Osteoblast (primary cell): ENCODE measurements around the gene LRRC75B. TPM values are rescaled to one million over a fixed set of nuclear protein-coding genes. Genes with fewer than 3 reads are reported as not detected.

ENCODE experiments used
- DNase-seq: peaks from one replicate; pipeline ENCODE4 v3.0.0; 2011; ENCODE audit warnings: low spot score, mixed read lengths; ENCODE audit not compliant: insufficient read length; ENCODE audit errors: missing footprints
- H2AFZ ChIP-seq: 2 replicates; pipeline ENCODE4 v1.6.0; 2011; ENCODE audit warnings: mild to moderate bottlenecking, low read length
- H3K27ac ChIP-seq: 2 replicates; pipeline ENCODE4 v1.5.1; 2011; ENCODE audit warnings: mild to moderate bottlenecking, low read depth, low read length, moderate library complexity
- H3K27me3 ChIP-seq: 2 replicates; pipeline ENCODE4 v1.6.0; 2012; ENCODE audit warnings: mild to moderate bottlenecking, control low read depth, inconsistent platforms, low read length, moderate library complexity; ENCODE audit not compliant: insufficient read depth
- H3K36me3 ChIP-seq: 2 replicates; pipeline ENCODE4 v1.5.1; 2011; ENCODE audit warnings: mild to moderate bottlenecking, low read length, control low read depth, moderate library complexity; ENCODE audit not compliant: insufficient read depth
- H3K4me1 ChIP-seq: 2 replicates; pipeline ENCODE4 v1.5.1; 2011; ENCODE audit warnings: mild to moderate bottlenecking, low read length, control low read depth, moderate library complexity; ENCODE audit not compliant: insufficient read depth
- H3K4me2 ChIP-seq: 2 replicates; pipeline ENCODE4 v1.6.0; 2011; ENCODE audit warnings: mild to moderate bottlenecking, low read length; ENCODE audit not compliant: insufficient read depth
- H3K4me3 ChIP-seq: fragments of 200-600 bp; sonication (generic); 3 replicates; pipeline ENCODE4 v1.5.1; 2012; ENCODE audit warnings: mild to moderate bottlenecking, low read length, inconsistent platforms; ENCODE audit not compliant: insufficient read depth
- H3K79me2 ChIP-seq: 2 replicates; pipeline ENCODE4 v1.6.0; 2012; ENCODE audit warnings: mild to moderate bottlenecking, low read length, control low read depth, inconsistent platforms; ENCODE audit not compliant: insufficient read depth
- H3K9me3 ChIP-seq: 2 replicates; pipeline ENCODE4 v1.5.1; 2011; ENCODE audit warnings: low read depth, low read length, control low read depth
- H4K20me1 ChIP-seq: 2 replicates; pipeline ENCODE4 v1.6.0; 2012; ENCODE audit warnings: mild to moderate bottlenecking, low read length, control low read depth; ENCODE audit not compliant: insufficient read depth
- total RNA-seq: library from RNA; depleted of rRNA; stranded (reverse); fragments of >200 nt; gene quantifications from 2 replicates; pipeline ENCODE4 v1.2.3, GENCODE V29; 2012
- TF ChIP-seq, protein P1 (sequence below): IDR thresholded peaks from 2 replicates; pipeline ENCODE4 v1.5.1; 2011; ENCODE audit warnings: mild to moderate bottlenecking, low read depth, low read length, moderate library complexity; ENCODE audit errors: extremely low read depth

The LRRC75B gene
- total RNA-seq, 1 donor, result 5.1 TPM

DNA sequence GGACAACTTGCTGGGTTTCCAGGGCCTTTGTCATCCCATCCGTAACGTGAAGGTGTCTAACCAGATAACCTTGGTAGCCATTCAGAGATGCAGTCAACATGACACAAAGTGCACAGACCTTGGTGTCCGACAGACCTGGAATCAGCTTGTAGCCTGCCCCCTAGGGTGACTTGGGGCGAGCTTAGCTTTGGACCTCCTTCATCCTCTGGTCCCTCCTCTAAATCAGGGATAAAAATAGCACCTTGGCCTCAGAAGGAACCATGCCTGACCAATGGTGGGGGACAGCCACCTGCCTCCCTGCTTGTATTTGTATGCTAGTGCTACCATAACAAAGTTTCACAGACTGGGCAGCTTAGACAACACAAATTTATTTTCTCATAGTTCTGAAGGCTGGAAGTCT, 33.4 kb downstream of the LRRC75B start:
- Histone ChIP-seq H3K4me1 (peaks cover 11% of the 10 kb centered on the region), H3K4me3 (no peak overlapping the region), H4K20me1 (peaks cover 33% of the 10 kb centered on the region), H3K36me3 (peaks cover 41% of the 10 kb centered on the region), H3K4me2 (no peak overlapping the region), H2AFZ (no peak overlapping the region), H3K27me3 (no peaks in the 10 kb centered on the region), H3K9me3 (no peaks in the 10 kb centered on the region), H3K27ac (no peak overlapping the region), H3K79me2 (peaks cover 84% of the 10 kb centered on the region)
- no peak for DNase-seq
- TF ChIP-seq, protein P1, sequence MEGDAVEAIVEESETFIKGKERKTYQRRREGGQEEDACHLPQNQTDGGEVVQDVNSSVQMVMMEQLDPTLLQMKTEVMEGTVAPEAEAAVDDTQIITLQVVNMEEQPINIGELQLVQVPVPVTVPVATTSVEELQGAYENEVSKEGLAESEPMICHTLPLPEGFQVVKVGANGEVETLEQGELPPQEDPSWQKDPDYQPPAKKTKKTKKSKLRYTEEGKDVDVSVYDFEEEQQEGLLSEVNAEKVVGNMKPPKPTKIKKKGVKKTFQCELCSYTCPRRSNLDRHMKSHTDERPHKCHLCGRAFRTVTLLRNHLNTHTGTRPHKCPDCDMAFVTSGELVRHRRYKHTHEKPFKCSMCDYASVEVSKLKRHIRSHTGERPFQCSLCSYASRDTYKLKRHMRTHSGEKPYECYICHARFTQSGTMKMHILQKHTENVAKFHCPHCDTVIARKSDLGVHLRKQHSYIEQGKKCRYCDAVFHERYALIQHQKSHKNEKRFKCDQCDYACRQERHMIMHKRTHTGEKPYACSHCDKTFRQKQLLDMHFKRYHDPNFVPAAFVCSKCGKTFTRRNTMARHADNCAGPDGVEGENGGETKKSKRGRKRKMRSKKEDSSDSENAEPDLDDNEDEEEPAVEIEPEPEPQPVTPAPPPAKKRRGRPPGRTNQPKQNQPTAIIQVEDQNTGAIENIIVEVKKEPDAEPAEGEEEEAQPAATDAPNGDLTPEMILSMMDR, result no peak

DNA sequence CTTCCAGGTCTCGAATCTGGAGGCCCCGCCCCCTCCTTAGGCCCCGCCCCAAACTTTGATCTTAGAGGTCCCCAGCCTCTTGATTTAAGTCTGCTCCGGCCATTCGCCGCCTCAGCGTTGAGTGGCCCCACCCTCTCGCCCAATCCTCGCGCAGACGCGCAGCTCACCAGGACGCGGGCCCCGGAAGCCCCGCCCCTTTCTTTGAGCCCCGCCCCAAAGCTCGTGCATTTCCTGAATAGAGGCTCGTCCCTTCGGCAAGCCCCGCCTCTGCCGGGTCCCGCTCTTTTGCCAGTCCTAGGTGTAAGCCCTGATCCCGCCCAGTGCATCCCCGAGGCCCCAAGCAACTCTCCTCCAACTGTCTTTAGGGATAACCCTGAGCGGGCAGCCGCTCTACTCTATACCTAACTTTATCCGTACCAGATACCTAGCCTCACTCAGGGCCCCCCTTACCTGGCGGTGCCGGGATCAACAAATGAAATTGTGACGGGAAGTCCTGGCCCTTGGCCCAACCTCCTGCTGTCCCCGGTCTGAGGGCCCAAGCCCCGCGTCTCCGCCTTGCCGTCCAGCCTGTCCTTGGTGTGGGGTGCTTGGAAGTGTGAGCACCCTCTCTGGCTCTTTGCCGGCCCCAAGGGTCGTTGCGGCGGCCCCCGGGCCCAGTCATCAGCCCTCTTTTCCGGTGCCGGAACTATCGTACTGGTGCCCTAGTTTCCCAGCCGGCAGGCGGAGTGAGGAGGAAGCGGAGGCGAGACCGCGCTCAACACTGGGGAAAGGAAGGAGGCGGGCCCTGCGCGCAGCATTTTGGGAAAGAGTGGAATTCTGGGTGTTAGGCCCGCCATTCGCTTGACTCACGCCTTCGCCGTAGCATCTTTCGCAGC, 37.5 kb downstream of the LRRC75B start, which contains the start of gene SNRPD3:
SNRPD3 (plus strand) TSS at position 835 of the 875 bp plus-strand sequence. CDS start 1,676 bp downstream, outside the sequence.
- peak; percentile 99 for DNase-seq
- H3K4me2 ChIP-seq, result peak within 1 kb of the TSS; percentile 86
- H3K9me3 ChIP-seq, result no peaks in the 10 kb centered on the region
- peak within 1 kb of the TSS; percentile 89 for H3K27ac ChIP-seq
- peak within 1 kb of the TSS; percentile 94 for H2AFZ ChIP-seq
- peak within 1 kb of the TSS; percentile 97 for H3K4me3 ChIP-seq
- H4K20me1 ChIP-seq, result peaks cover 44% of the 10 kb centered on the region
- TF ChIP-seq, protein P1, result no peak
- peaks cover 34% of the 10 kb centered on the region for H3K36me3 ChIP-seq
- peaks cover 25% of the 10 kb centered on the region for H3K4me1 ChIP-seq
- peaks cover 87% of the 10 kb centered on the region for H3K79me2 ChIP-seq
- no peaks in the 10 kb centered on the region for H3K27me3 ChIP-seq

DNA sequence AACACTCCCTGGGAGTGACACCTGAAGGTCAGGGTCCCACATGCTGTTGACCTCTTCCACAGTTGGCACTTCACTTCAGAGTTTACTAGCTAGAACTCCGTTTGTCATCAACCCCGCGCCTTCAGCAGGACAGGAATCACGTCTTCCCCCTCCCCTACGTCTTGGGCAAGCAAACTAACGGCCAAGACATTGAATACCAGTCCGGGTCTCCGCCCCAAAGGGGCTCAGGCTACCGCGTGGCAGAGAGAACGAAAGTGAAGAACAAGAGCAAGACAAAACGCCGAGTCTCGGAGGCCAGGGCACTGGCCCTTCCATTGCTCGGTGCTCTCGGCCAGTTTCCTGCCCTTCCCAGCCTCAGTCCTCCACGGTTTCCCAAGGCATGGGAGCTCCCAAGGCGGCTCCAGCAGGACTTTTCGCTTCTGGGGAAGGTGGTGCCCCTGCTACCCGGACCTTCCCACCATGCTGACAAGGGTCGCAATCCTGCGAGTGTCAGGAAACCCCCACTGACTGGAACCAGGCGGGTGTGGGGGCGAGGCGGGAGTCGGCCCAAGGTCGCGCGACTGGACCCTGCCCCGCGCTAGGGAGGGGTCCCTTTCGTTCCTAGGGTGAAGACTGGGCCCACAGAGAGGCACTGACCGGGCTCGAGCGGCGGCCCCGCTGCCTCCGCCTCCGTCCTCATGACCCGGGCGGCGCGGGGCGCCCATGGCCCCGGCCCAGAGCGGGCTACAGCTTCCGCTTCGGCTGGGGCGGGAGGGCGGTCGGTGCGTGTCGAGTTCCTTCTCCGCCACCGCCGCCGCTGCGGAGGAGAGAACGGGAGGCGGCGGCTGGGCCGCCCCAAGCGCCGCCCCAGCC, 38.3 kb downstream of the LRRC75B start, which contains the start of gene GUCD1:
GUCD1 (minus strand) TSS at position 826 of the 852 bp plus-strand sequence; CDS start at position 679, 147 bp downstream.
- Histone ChIP-seq H2AFZ (peak within 1 kb of the TSS; percentile 94), H3K36me3 (peaks cover 34% of the 10 kb centered on the region), H3K9me3 (no peaks in the 10 kb centered on the region), H3K79me2 (peaks cover 91% of the 10 kb centered on the region), H3K4me1 (peaks cover 28% of the 10 kb centered on the region), H3K27me3 (no peaks in the 10 kb centered on the region), H3K27ac (peak within 1 kb of the TSS; percentile 89), H3K4me2 (peak within 1 kb of the TSS; percentile 86), H4K20me1 (peaks cover 50% of the 10 kb centered on the region), H3K4me3 (peak within 1 kb of the TSS; percentile 97)
- TF ChIP-seq, protein P1, result no peak
- DNase-seq, result peak; percentile 79
